ENCODE measurements around the gene IQSEC1.

Gene IQSEC1

DNA sequence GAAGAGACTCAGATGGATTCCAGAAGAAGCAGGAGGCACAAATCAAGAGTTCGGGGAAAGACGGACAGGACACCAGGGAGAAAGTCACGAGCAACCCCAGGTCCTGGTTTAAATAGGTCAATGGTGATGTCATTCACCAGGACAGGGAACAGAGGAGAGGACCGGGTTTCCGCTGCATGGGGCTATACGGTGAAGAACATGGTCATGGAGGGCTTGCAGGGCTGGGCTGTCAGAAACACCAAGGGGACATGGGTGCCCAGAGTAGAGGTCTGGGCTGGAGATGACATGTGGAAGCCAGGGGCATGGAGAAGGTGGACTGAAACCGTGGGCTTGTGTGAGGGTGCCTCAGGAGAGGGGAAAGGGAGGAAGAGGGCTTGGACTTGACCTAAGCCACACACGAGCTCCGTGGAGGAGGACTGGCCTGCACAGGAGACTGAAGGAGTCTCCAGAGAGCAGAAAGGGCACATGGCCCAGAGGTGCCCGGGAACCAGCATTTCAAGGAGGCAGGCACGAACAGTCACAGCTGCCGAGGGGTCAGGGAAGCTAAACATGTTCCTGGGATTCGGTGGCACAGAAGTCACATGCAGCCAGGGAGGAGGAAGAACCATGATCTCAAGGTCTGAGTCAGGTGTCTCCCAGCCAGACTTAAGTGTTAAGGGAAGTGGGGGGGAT lies 177.7 kb downstream of the IQSEC1 start:
- H3K4me3 ChIP-seq (ENCODE audit: low read length): no peak overlapping the region
- no peak for DNase-seq (ENCODE audit: low read depth)
- TF ChIP-seq, protein P1, sequence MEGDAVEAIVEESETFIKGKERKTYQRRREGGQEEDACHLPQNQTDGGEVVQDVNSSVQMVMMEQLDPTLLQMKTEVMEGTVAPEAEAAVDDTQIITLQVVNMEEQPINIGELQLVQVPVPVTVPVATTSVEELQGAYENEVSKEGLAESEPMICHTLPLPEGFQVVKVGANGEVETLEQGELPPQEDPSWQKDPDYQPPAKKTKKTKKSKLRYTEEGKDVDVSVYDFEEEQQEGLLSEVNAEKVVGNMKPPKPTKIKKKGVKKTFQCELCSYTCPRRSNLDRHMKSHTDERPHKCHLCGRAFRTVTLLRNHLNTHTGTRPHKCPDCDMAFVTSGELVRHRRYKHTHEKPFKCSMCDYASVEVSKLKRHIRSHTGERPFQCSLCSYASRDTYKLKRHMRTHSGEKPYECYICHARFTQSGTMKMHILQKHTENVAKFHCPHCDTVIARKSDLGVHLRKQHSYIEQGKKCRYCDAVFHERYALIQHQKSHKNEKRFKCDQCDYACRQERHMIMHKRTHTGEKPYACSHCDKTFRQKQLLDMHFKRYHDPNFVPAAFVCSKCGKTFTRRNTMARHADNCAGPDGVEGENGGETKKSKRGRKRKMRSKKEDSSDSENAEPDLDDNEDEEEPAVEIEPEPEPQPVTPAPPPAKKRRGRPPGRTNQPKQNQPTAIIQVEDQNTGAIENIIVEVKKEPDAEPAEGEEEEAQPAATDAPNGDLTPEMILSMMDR (conservative IDR thresholded peaks at IDR 0.05; ENCODE audit: low read length): no peak

DNA sequence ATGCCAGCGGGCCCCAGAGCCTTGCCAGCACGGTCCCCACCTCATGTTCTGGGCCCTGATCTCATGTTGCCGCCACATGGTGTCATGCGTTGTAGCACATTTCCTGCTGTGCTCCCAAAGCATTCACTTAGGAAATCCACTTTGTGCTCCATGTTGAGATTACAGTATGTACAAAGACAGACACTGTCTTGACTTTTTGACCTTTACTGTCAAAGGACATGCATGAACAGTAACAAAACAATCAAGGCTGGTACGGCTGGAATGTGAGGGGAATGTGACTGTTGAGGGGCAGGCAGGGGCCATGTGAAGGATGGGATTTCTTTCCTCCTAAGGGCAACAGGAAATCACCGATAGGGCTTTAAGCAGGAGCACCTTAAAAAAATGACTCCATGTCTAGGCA lies 178.6 kb downstream of the IQSEC1 start:
- TF ChIP-seq, protein P1 (conservative IDR thresholded peaks at IDR 0.05; ENCODE audit: low read length): no peak
- peak; percentile 9 for DNase-seq (ENCODE audit: low read depth)
- no peak overlapping the region for H3K4me3 ChIP-seq (ENCODE audit: low read length)

DNA sequence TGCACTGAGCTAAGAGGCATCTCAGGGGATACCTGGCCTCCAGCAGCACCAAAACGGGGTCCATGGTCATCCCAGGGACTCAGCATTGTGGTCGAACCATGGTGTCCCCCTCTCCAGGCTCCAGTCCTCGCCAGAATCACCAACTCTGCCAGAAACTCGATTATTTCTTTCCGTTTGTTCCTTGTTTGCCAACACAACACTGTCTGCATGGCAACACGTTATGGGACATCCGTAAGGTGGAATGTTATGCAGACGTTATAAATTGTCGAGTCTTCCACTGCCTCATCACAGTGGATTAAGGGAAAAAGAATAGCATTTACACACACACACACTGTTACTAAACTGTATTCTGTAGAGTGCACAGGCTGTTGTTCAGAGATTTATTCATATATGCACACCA lies 179.4 kb downstream of the IQSEC1 start:
- TF ChIP-seq, protein P1 (conservative IDR thresholded peaks at IDR 0.05; ENCODE audit: low read length): no peak
- peak; percentile 29 for DNase-seq (ENCODE audit: low read depth)
- no peak overlapping the region for H3K4me3 ChIP-seq (ENCODE audit: low read length)

DNA sequence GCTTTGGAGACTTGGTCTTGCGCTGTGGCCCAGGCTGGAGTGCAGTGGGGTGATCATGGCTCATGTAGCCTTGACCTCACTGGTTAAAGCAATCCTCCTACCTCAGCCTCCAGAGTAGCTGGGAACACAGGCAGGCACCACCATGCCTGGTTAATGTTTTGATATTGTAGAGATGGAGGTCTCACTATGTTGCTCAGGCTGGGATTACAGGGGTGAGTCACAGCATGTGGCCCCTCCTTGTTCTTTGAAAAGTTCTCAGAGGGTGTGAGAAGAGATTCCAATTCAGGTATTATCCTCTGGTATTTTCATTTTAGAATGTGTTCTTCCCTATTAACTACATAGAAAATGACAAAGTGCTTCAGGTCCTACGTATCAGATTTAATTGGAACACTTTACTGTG lies 180.0 kb downstream of the IQSEC1 start:
- H3K4me3 ChIP-seq (ENCODE audit: low read length): no peak overlapping the region
- TF ChIP-seq, protein P1 (conservative IDR thresholded peaks at IDR 0.05; ENCODE audit: low read length): no peak
- no peak for DNase-seq (ENCODE audit: low read depth)

DNA sequence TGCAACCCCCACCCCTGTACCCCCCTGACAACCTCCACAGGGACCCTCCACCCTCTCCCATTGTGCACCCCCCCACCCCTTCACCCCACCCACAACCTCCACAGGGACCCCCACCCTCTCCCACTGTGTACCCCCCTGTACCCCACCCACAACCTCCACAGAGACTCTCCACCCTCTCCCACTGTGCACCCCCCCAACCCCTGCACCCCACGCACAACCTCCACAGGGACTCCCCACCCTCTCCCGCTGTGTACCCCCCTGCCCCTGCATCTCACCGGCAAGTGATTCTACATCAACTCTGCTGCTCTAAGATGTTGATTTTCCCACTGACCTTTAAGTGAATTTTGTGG lies 180.4 kb downstream of the IQSEC1 start:
- H3K4me3 ChIP-seq (ENCODE audit: low read length): no peak overlapping the region
- DNase-seq (ENCODE audit: low read depth): no peak
- TF ChIP-seq, protein P1 (conservative IDR thresholded peaks at IDR 0.05; ENCODE audit: low read length): no peak

DNA sequence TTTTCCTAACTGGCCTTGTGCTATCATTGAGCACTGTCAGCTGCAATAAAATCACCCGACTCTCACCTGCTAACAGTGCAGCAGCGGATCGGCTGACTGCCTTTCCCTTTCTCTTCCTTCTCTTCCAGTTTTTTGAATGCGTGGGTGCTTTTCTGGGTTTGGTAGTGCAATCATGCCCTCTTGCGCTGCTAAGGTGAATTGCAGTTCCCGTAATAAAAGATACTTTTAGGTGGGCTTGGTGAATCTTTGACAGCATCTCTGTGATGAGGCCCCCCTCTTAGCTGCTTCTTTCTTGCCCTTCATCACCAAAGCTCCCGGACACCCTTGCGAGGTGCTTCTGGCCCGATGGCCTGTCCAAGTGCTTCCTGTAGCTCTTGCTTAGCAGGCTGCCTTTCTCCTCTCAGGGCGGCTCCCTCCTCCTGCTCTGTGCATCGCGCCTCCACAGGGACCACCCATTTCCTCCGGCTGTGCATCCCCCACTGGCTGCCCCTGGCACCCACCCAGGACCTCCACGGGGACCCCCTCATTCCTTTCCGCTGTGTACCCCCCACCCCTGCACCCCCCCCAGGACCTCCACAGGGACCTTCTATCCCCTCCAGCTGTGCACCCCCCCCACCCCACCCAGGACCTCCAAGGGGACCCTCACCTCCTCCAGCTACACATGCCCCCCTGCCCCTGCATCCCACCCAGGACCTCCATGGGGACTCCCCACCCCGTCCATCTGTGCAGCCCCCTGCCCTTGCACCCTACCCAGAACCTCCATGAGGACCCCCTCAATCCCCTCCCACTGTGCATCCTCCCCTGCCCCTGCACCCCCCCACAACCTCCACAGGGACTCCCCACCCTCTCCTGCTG lies 181.0 kb downstream of the IQSEC1 start:
- DNase-seq (ENCODE audit: low read depth): peak; percentile 53
- peak overlapping the region; percentile 33; the same call in 1 of the 2 replicates for H3K4me3 ChIP-seq (ENCODE audit: low read length)
- TF ChIP-seq, protein P1 (conservative IDR thresholded peaks at IDR 0.05; ENCODE audit: low read length): peak; percentile 91

Measured in AG10803 (cell line).